GM18870 (cell line): ENCODE data around the gene MARCHF5.
"Not testable (repeated sequence)": the region's sequence is repeated elsewhere in the genome, so short reads cannot be mapped to it uniquely, and the experiment has no call there.

Source experiments
- ATAC-seq: cut with Tn5 transposase; IDR thresholded peaks from one replicate; pipeline ENCODE4 v1.9.1; 2021; ENCODE audit warnings: moderate library complexity; ENCODE audit not compliant: unreplicated experiment

The MARCHF5 gene

GRCh38 chr10:92385831-92386230 lies 94.9 kb downstream of the MARCHF5 start:
- no peak for ATAC-seq

GRCh38 chr10:92387289-92387940 lies 96.4 kb downstream of the MARCHF5 start:
- ATAC-seq: no peak

GRCh38 chr10:92393173-92393572 lies 102.2 kb downstream of the MARCHF5 start:
- ATAC-seq: not testable (repeated sequence)

GRCh38 chr10:92395271-92395670 lies 104.3 kb downstream of the MARCHF5 start:
- ATAC-seq: no peak

GRCh38 chr10:92402234-92402633 lies 111.3 kb downstream of the MARCHF5 start:
- not testable (repeated sequence) for ATAC-seq
